HepG2 (cell line): ENCODE results near the gene NVL. TPM values are rescaled to one million over a fixed set of nuclear protein-coding genes. Genes with fewer than 3 reads are reported as not detected.
A peak's percentile ranks its signal among the peaks of the same experiment; 100 is the strongest.

ENCODE experiments used
- ATAC-seq: fragments of 200-7000 bp; cut with Tn5 transposase; 3 replicates; pipeline ENCODE4 v1.9.1; 2020; ENCODE audit warnings: mild to moderate bottlenecking, moderate library complexity
- BruUV-seq: library from RNA; stranded (reverse); fragments of 400-500 nt; replicated peaks from 2 replicates; lab custom pipeline; 2021; lab: Mats Ljungman, UMichigan
- CTCF ChIA-PET: fragments of 300-600 bp; formaldehyde crosslinking; extraction: SDS; loops from one replicate; lab custom pipeline; 2021; ENCODE audit warnings: low total read pairs, inconsistent platforms, low intra/inter-chr PET ratio; lab: Yijun Ruan, JAX
- POLR2A ChIA-PET: fragments of 350-600 bp; sonication (Branson Sonifier 250); formaldehyde crosslinking; loops from one replicate; lab custom pipeline; 2020; ENCODE audit warnings: antibody characterized with exemption, inconsistent platforms; lab: Yijun Ruan, JAX
- DNase-seq: peaks from one replicate; pipeline ENCODE4 v3.0.0-alpha.2; 2015; ENCODE audit warnings: low spot score
- FAIRE-seq: peaks from 3 replicates; lab custom pipeline; 2011; peaks lifted over from hg19 to GRCh38; lab: Jason Lieb, UNC
- H2AFZ ChIP-seq: one replicate; pipeline ENCODE4 v1.6.1; 2011; ENCODE audit warnings: low read length, inconsistent platforms
- H3K27ac ChIP-seq: fragments of 300-600 bp; 3 replicates; pipeline ENCODE4 v1.8.0; 2011; ENCODE audit warnings: mixed run types, mild to moderate bottlenecking, mixed read lengths, low read length, inconsistent platforms; ENCODE audit not compliant: insufficient read depth; ENCODE audit errors: extremely low read length
- H3K27me3 ChIP-seq, 2 experiments: fragments of 200-600 bp in 1 of 2; 2 replicates in 1 of 2; 3 replicates in 1 of 2; pipeline versions ENCODE4 v1.6.0 to v1.8.0; 2011; ENCODE audit warnings: low read length in 2 of 2, mild to moderate bottlenecking in 2 of 2, moderate library complexity in 2 of 2, inconsistent platforms in 1 of 2; ENCODE audit not compliant: insufficient read depth in 2 of 2, control insufficient read depth in 1 of 2
- H3K36me3 ChIP-seq, 2 experiments: fragments of 200-600 bp in 1 of 2; replicated peaks in 1 of 2; 2 replicates in 1 of 2; 3 replicates in 1 of 2; pipeline versions ENCODE4 v1.5.1 to v1.8.0; 2011; ENCODE audit warnings: low read length in 2 of 2, inconsistent platforms in 1 of 2; ENCODE audit not compliant: insufficient read depth in 2 of 2, control insufficient read depth in 1 of 2
- H3K4me1 ChIP-seq: 2 replicates; pipeline ENCODE4 v1.5.1; 2012; ENCODE audit warnings: low read length, inconsistent platforms; ENCODE audit not compliant: insufficient read depth
- H3K4me2 ChIP-seq: 2 replicates; pipeline ENCODE4 v1.6.0; 2011; ENCODE audit warnings: low read depth, low read length, inconsistent platforms
- H3K4me3 ChIP-seq, 3 experiments: fragments of 200-600 bp in 1 of 3; sonication (generic), shearing (Covaris generic) in 1 of 3; replicated peaks in 1 of 3; 2 replicates each; pipeline ENCODE4 v1.5.1; 2011 to 2016; ENCODE audit warnings: low read length in 3 of 3, inconsistent platforms in 2 of 3, low read depth in 2 of 3, mild to moderate bottlenecking in 2 of 3, control low read depth in 1 of 3, mixed read lengths in 1 of 3; ENCODE audit not compliant: insufficient read depth in 1 of 3
- H3K79me2 ChIP-seq: one replicate; pipeline ENCODE4 v1.6.1; 2011; ENCODE audit warnings: low read length, inconsistent platforms; ENCODE audit not compliant: insufficient read depth
- H3K9ac ChIP-seq: 2 replicates; pipeline ENCODE4 v1.6.0; 2011; ENCODE audit warnings: mild to moderate bottlenecking, low read depth, low read length, inconsistent platforms; ENCODE audit not compliant: insufficient read depth
- H3K9me3 ChIP-seq: 2 replicates; pipeline ENCODE4 v1.5.1; 2012; ENCODE audit warnings: mild to moderate bottlenecking, low read length
- H4K20me1 ChIP-seq: 2 replicates; pipeline ENCODE4 v1.6.0; 2011; ENCODE audit warnings: inconsistent platforms, mild to moderate bottlenecking, low read length, moderate library complexity; ENCODE audit not compliant: insufficient read depth
- ATRX ChIP-seq: sonication (generic); formaldehyde crosslinking; IDR thresholded peaks from 2 replicates; pipeline ENCODE4 v1.4.0; 2020; ENCODE audit warnings: missing genetic modification reagents, borderline replicate concordance
- CEBPG ChIP-seq: IDR thresholded peaks from 2 replicates; pipeline ENCODE4 v1.6.1; 2016
- EZH2 ChIP-seq: conservative IDR thresholded peaks from 2 replicates; pipeline ENCODE4 v1.6.1; 2012; ENCODE audit warnings: mild to moderate bottlenecking, low read depth, low read length, moderate library complexity
- GTF2F1 ChIP-seq: fragments of 150-350 bp; IDR thresholded peaks from 2 replicates; pipeline ENCODE4 v1.6.1; 2014; ENCODE audit warnings: low read length
- GZF1 ChIP-seq: sonication (generic); formaldehyde crosslinking; IDR thresholded peaks from 2 replicates; pipeline ENCODE4 v1.5.1; 2020; ENCODE audit warnings: mild to moderate bottlenecking, missing genetic modification reagents
- MAFF ChIP-seq: IDR thresholded peaks from 2 replicates; pipeline ENCODE4 v1.6.1; 2011; ENCODE audit warnings: low read depth, low read length, improper control_type of control experiment
- MAFK ChIP-seq, 2 experiments: IDR thresholded peaks in 1 of 2; conservative IDR thresholded peaks in 1 of 2; 2 replicates each; pipeline ENCODE4 v1.6.1; 2011; ENCODE audit warnings: improper control_type of control experiment in 2 of 2, low read length in 2 of 2
- MEIS2 ChIP-seq: sonication (generic); formaldehyde crosslinking; IDR thresholded peaks from 2 replicates; pipeline ENCODE4 v1.9.0; 2021; ENCODE audit warnings: mild to moderate bottlenecking, missing genetic modification reagents
- SP2 ChIP-seq: sonication (generic); formaldehyde crosslinking; IDR thresholded peaks from 2 replicates; pipeline ENCODE4 v1.5.1; 2020; ENCODE audit warnings: mild to moderate bottlenecking, missing genetic modification reagents
- TAF15 ChIP-seq: fragments of 200-400 bp; formaldehyde crosslinking; IDR thresholded peaks from one replicate; pipeline ENCODE4 v1.6.1; 2018; ENCODE audit warnings: mild to moderate bottlenecking, low read depth, low read length; ENCODE audit not compliant: poor library complexity, severe bottlenecking
- ZNF276 ChIP-seq: sonication (generic); formaldehyde crosslinking; IDR thresholded peaks from 2 replicates; pipeline ENCODE4 v1.4.0; 2020; ENCODE audit warnings: mild to moderate bottlenecking, low read depth, missing genetic modification reagents
- ZNF280D ChIP-seq: sonication (generic); formaldehyde crosslinking; IDR thresholded peaks from 2 replicates; pipeline ENCODE4 v1.5.1; 2020; ENCODE audit warnings: mild to moderate bottlenecking, missing genetic modification reagents
- ZNF501 ChIP-seq: sonication (generic); formaldehyde crosslinking; IDR thresholded peaks from 2 replicates; pipeline ENCODE4 v1.5.1; 2020; ENCODE audit warnings: mild to moderate bottlenecking, moderate library complexity, missing genetic modification reagents
- ZNF569 ChIP-seq: sonication (generic); formaldehyde crosslinking; IDR thresholded peaks from 2 replicates; pipeline ENCODE4 v1.5.0; 2020; ENCODE audit warnings: mild to moderate bottlenecking, missing genetic modification reagents, moderate library complexity, borderline replicate concordance
- ZNF672 ChIP-seq: sonication (generic); formaldehyde crosslinking; IDR thresholded peaks from 2 replicates; pipeline ENCODE4 v1.8.1; 2022; ENCODE audit warnings: missing genetic modification reagents
- ZNF740 ChIP-seq: sonication (generic); formaldehyde crosslinking; IDR thresholded peaks from 2 replicates; pipeline ENCODE4 v1.4.0; 2020; ENCODE audit warnings: missing genetic modification reagents
- whole genome bisulfite sequencing: methylation state at CpG from one replicate; pipeline ENCODE4 v1.1.6; 2017; ENCODE audit warnings: low lambda C conversion rate; 5-methylcytosine and 5-hydroxymethylcytosine counted together
- in situ Hi-C: cut with HindIII; loops from 2 replicates; pipeline ENCODE4 v1.10.0; 2017; ENCODE audit warnings: low pct_unique_long_range_greater_than_20kb; ENCODE audit not compliant: extremely low pct_ligation_motif_present
- intact Hi-C: fragments of 100-400 bp; cut with micrococcal nuclease; formaldehyde crosslinking; loops from one replicate; pipeline ENCODE4 v1.10.0; 2022; ENCODE audit not compliant: unreplicated experiment
- polyA plus RNA-seq, 8 experiments: library from polyadenylated mRNA; depleted of rRNA in 3 of 8; stranded (reverse) in 7 of 8; unstranded in 1 of 8; fragments of >200 nt; fragmentation: Illumina TruSeq in 4 of 8; extraction: Trizol in 4 of 8; gene quantifications; 2 replicates each; pipeline versions ENCODE4 v1.2.1 to v1.2.3, GENCODE V29; 2011 to 2016; ENCODE audit warnings: low read depth in 4 of 8, missing spikeins in 1 of 8, mixed read lengths in 1 of 8; ENCODE audit not compliant: insufficient read depth in 1 of 8
- total RNA-seq, 5 experiments: library from RNA; depleted of rRNA; stranded (reverse); fragments of >200 nt; fragmentation: Illumina TruSeq; extraction: Trizol; gene quantifications; 2 replicates each; pipeline ENCODE4 v1.2.3, GENCODE V29; 2016; ENCODE audit warnings: low read depth in 1 of 5

NVL gene
- total and polyA plus RNA-seq, 2 of the 13 experiments (the other 11 are each of a cell fraction or from before 2014, with no cell fraction given): 8.3 to 21.0 TPM

- POLR2A ChIA-PET: no interaction called here
- 62% methylated on average over 2 of the region's 2 CpGs for WGBS
- no peaks in the 10 kb centered on the region for H3K27me3 ChIP-seq
- peak; percentile 92 for TF ChIP-seq MAFF
- TF ChIP-seq GTF2F1: no peak
- TF ChIP-seq EZH2: no peak
- TF ChIP-seq CEBPG (CRISPR knock-in tag): no peak
- no peak for TF ChIP-seq ZNF501
- TF ChIP-seq GZF1: no peak
- peak; percentile 90 to 95 for TF ChIP-seq MAFK (conservative IDR thresholded peaks at IDR 0.05 in 1 of 2, IDR thresholded peaks at IDR 0.05 in 1 of 2; ENCODE audit: low read length in 2 of 2)
- TF ChIP-seq, all 625 proteins: peak for 2
- CTCF ChIA-PET: no interaction called here
- Histone ChIP-seq H4K20me1 (no peaks in the 10 kb centered on the region), H3K27ac (no peak overlapping the region), H3K9me3 (peaks cover 14% of the 10 kb centered on the region), H3K9ac (no peak overlapping the region), H3K79me2 (no peaks in the 10 kb centered on the region), H2AFZ (no peak overlapping the region), H3K4me1 (no peaks in the 10 kb centered on the region), H3K4me3 (no peak overlapping the region), H3K36me3 (no peaks in the 10 kb centered on the region), H3K4me2 (no peak overlapping the region)
- intact Hi-C loops: no loop called here
- no TSS peak for BruUV-seq
- DNase-seq (no peak), ATAC-seq (no peak), FAIRE-seq (no peak)
- in situ Hi-C loops: no loop called here
These were observed 18.2 kb upstream of the NVL start for GRCh38 chr1:224348137-224348536.

GRCh38 chr1:224343679-224344078 lies 13.7 kb upstream of the NVL start:
- Histone ChIP-seq H2AFZ (no peak overlapping the region), H4K20me1 (no peaks in the 10 kb centered on the region), H3K27ac (no peak overlapping the region), H3K36me3 (no peaks in the 10 kb centered on the region), H3K9me3 (peaks cover 18% of the 10 kb centered on the region), H3K79me2 (no peaks in the 10 kb centered on the region), H3K4me3 (no peak overlapping the region), H3K9ac (no peak overlapping the region), H3K27me3 (no peaks in the 10 kb centered on the region), H3K4me1 (peaks cover 11% of the 10 kb centered on the region), H3K4me2 (no peak overlapping the region)
- ChIA-PET POLR2A (no interaction called here), CTCF (no interaction called here)
- 4% methylated on average over 3 of the region's 3 CpGs for WGBS
- intact Hi-C loops: no loop called here
- FAIRE-seq (no peak), ATAC-seq (no peak), DNase-seq (no peak)
- in situ Hi-C loops: no loop called here
- BruUV-seq: no TSS peak
- TF ChIP-seq ZNF280D (CRISPR knock-in tag) (peak; percentile 52; the same call in 1 of the 2 replicates), TAF15 (no peak), MEIS2 (no peak), ZNF740 (CRISPR knock-in tag) (no peak), ATRX (no peak), ZNF672 (CRISPR knock-in tag) (no peak), SP2 (no peak), ZNF569 (CRISPR knock-in tag) (no peak), ZNF276 (no peak)
